Measurements from ENCODE around the gene CHODL. TPM values are rescaled to one million over a fixed set of nuclear protein-coding genes. Genes with fewer than 3 reads are reported as not detected.

Gene CHODL
- total RNA-seq, 4 donors from 2014 or later = 0.15 to 0.57 (median 0.22) TPM; not detected in 1

DNA sequence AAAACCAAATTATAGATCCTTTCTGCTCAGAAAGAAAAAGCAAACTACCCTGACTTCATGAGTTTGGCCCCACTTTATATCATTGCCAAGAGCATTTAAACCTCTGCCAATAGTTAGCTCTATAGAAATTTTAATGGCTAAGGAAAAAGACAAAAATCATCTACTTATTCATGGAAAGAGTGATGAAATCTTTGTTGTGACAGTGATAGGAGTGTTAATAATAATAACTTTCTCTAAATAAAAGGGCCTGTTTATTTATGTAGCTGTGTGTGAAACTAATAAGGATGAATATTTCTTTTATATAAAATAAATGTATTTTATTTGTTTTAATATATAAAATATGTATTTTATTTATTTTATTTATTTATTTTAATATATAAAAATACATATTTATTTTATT is 6.4 kb downstream of the CHODL start:
- Histone ChIP-seq H3K4me3 (no peak overlapping the region), H3K4me1 (peaks cover 0 to 5% (median 0%) of the 10 kb centered on the region in 3 donors), H3K27ac (no peak overlapping the region), H3K9me3 (no peaks in the 10 kb centered on the region), H3K27me3 (no peaks in the 10 kb centered on the region), H3K36me3 (no peaks in the 10 kb centered on the region)
- intact Hi-C loops (cut with DNase I) = no loop called here
- TF ChIP-seq, protein P1, sequence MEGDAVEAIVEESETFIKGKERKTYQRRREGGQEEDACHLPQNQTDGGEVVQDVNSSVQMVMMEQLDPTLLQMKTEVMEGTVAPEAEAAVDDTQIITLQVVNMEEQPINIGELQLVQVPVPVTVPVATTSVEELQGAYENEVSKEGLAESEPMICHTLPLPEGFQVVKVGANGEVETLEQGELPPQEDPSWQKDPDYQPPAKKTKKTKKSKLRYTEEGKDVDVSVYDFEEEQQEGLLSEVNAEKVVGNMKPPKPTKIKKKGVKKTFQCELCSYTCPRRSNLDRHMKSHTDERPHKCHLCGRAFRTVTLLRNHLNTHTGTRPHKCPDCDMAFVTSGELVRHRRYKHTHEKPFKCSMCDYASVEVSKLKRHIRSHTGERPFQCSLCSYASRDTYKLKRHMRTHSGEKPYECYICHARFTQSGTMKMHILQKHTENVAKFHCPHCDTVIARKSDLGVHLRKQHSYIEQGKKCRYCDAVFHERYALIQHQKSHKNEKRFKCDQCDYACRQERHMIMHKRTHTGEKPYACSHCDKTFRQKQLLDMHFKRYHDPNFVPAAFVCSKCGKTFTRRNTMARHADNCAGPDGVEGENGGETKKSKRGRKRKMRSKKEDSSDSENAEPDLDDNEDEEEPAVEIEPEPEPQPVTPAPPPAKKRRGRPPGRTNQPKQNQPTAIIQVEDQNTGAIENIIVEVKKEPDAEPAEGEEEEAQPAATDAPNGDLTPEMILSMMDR (IDR thresholded peaks at IDR 0.05) = no peak
- no peak for TF ChIP-seq POLR2A (IDR thresholded peaks at IDR 0.05)
- no peak for DNase-seq

DNA sequence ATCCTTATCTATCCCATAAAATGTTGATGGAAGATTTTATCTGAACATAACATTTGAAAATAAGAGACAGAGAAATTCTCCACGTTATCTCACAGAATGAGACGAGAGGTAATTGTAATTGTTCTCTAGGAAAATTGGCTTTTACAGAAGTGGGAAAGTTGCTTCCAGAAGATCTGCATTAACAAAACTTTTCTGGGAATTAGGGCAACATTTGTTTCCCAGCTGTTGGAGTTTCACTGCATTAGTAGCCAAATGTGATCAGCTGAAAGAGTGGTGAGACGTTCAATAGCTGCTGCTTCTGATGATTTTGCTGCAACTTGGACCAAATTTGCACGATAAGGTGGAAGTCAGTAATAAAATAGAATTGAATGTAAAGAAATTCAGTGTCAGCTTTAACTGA is 7.6 kb downstream of the CHODL start:
- Histone ChIP-seq H3K4me1 (peaks cover 0 to 5% (median 0%) of the 10 kb centered on the region in 3 donors), H3K36me3 (no peaks in the 10 kb centered on the region), H3K4me3 (no peak overlapping the region), H3K27ac (no peak overlapping the region), H3K9me3 (no peaks in the 10 kb centered on the region), H3K27me3 (no peaks in the 10 kb centered on the region)
- no peak for TF ChIP-seq POLR2A (IDR thresholded peaks at IDR 0.05)
- TF ChIP-seq, protein P1 (IDR thresholded peaks at IDR 0.05) = no peak
- DNase-seq = no peak
- WGBS, 2 donors = 61 to 72% methylated on average over 4 of the region's 4 CpGs
- intact Hi-C loops (cut with DNase I) = no loop called here

DNA sequence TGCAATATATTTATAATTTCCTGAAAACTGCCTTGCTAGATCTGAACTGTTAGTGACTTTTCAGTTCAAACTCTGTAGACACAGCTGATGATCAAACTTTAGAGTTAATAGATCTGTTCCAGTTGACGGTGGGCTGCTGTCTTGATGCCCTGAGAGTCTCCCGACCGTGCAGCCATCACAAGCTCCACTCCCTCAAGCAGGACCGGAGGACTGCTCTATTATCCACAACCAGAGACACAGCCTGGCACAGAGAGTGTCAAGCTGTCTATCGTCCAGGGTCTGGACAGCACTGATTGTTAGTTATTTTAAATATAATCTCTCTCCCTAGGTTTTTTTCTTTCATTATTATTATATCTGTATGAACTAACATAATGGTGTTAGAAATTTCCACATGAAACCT is 8.0 kb downstream of the CHODL start:
- no peak for DNase-seq
- 63 to 77% methylated on average over 5 of the region's 5 CpGs for WGBS, 2 donors

DNA sequence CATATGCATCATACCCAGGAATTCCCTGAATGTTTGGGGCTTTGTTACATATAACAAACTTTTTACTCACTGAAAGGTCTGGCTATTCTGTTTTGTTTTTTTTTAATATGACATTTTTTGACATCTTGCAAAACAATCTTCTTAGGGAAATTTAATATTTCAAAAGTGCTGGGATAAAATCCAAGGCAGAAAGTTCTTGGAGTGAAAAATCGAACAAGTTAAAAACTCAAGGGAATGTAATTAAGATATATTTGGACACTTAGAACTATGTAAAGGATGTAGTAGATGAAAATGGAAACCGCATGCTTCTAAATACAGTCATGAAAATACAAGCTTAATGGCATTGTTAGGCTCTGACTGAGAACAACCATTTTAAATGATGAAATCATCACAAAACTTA is 8.6 kb downstream of the CHODL start:
- DNase-seq = no peak
- H3K36me3 ChIP-seq = no peaks in the 10 kb centered on the region
- TF ChIP-seq, protein P1 (IDR thresholded peaks at IDR 0.05) = no peak
- no peak for TF ChIP-seq POLR2A (IDR thresholded peaks at IDR 0.05)
- no peak overlapping the region for H3K4me3 ChIP-seq
- no peaks in the 10 kb centered on the region for H3K27me3 ChIP-seq
- H3K27ac ChIP-seq = no peak overlapping the region
- peaks cover 0 to 5% (median 0%) of the 10 kb centered on the region in 3 donors for H3K4me1 ChIP-seq
- WGBS, 2 donors = 71 to 79% methylated on average over 2 of the region's 2 CpGs
- intact Hi-C loops (cut with DNase I) = no loop called here
- H3K9me3 ChIP-seq = no peaks in the 10 kb centered on the region

More for the DNA sequence above, 8.0 kb downstream of the CHODL start:
- intact Hi-C loops (cut with DNase I) = no loop called here
- H3K27ac ChIP-seq = no peak overlapping the region
- H3K4me3 ChIP-seq = no peak overlapping the region
- H3K4me1 ChIP-seq = peaks cover 0 to 5% (median 0%) of the 10 kb centered on the region in 3 donors
- TF ChIP-seq, protein P1 (IDR thresholded peaks at IDR 0.05) = no peak
- no peak for TF ChIP-seq POLR2A (IDR thresholded peaks at IDR 0.05)
- H3K27me3 ChIP-seq = no peaks in the 10 kb centered on the region
- H3K9me3 ChIP-seq = no peaks in the 10 kb centered on the region
- no peaks in the 10 kb centered on the region for H3K36me3 ChIP-seq

DNA sequence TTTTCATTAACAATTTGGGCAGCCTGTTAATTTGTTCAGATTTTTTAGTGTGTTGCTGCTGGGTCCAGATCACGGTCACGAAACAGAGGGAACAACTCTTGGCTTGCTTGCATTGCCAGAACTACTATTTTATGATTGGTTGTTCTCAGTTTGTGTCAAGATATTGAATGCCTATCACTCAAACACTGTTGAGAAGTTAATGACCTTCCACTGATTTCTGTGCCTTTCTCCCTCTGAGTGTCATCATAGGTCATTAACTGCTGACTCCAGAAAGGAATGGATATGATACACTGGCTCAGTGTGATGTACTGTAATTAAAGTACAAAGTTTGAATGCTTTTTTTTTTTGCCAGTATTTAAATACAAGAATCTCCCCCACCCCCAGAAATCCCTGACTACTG is 9.2 kb downstream of the CHODL start:
- Histone ChIP-seq H3K27ac (no peak overlapping the region), H3K4me1 (peaks cover 0 to 5% (median 0%) of the 10 kb centered on the region in 3 donors), H3K27me3 (no peaks in the 10 kb centered on the region), H3K4me3 (no peak overlapping the region), H3K9me3 (no peaks in the 10 kb centered on the region), H3K36me3 (no peaks in the 10 kb centered on the region)
- WGBS, 2 donors = 78 to 82% methylated on average over 2 of the region's 2 CpGs
- intact Hi-C loops (cut with DNase I) = no loop called here
- no peak for DNase-seq
- TF ChIP-seq, protein P1 (IDR thresholded peaks at IDR 0.05) = no peak
- no peak for TF ChIP-seq POLR2A (IDR thresholded peaks at IDR 0.05)

Data from esophagus squamous epithelium (tissue), 5 donors.